Activated naive CD4-positive, alpha-beta T cell treated with anti-CD3 and anti-CD28 coated beads for 36 hours (primary cell): ENCODE results near the gene ST6GALNAC6. TPM values are rescaled to one million over a fixed set of nuclear protein-coding genes. Genes with fewer than 3 reads are reported as not detected.

Source experiments
- CTCF ChIA-PET: fragments of 350-600 bp; sonication (Branson Sonifier 250); formaldehyde crosslinking; loops from one replicate; lab custom pipeline; 2021; ENCODE audit warnings: antibody characterized with exemption; lab: Charles Lee
- DNase-seq: peaks from one replicate; pipeline ENCODE4 v3.0.0-alpha.2; 2020
- H3K27ac Mint-ChIP-seq: one replicate; pipeline ENCODE4 v1.8.0; 2021; ENCODE audit warnings: mild to moderate bottlenecking, mixed read lengths
- H3K27me3 Mint-ChIP-seq: one replicate; pipeline ENCODE4 v1.8.0; 2021; ENCODE audit warnings: low read depth, mixed read lengths
- H3K36me3 Mint-ChIP-seq: one replicate; pipeline ENCODE4 v1.8.0; 2021; ENCODE audit warnings: low read depth, mixed read lengths
- H3K4me1 Mint-ChIP-seq: one replicate; pipeline ENCODE4 v1.8.0; 2021; ENCODE audit warnings: low read depth, mixed read lengths
- H3K4me3 Mint-ChIP-seq: one replicate; pipeline ENCODE4 v1.8.0; 2021; ENCODE audit warnings: mild to moderate bottlenecking, moderate library complexity, mixed read lengths
- H3K9me3 Mint-ChIP-seq: one replicate; pipeline ENCODE4 v1.8.0; 2021; ENCODE audit warnings: mixed read lengths
- intact Hi-C: fragments of 100-400 bp; cut with micrococcal nuclease; formaldehyde crosslinking; loops from one replicate; pipeline ENCODE4 v1.15.1; 2023
- total RNA-seq, 2 experiments: library from RNA; stranded (reverse); gene quantifications; one replicate each; pipeline ENCODE4 v1.2.3, GENCODE V29; 2021

Gene ST6GALNAC6
- total RNA-seq, 2 experiments from 2014 or later = 28.7 to 29.1 TPM

DNA sequence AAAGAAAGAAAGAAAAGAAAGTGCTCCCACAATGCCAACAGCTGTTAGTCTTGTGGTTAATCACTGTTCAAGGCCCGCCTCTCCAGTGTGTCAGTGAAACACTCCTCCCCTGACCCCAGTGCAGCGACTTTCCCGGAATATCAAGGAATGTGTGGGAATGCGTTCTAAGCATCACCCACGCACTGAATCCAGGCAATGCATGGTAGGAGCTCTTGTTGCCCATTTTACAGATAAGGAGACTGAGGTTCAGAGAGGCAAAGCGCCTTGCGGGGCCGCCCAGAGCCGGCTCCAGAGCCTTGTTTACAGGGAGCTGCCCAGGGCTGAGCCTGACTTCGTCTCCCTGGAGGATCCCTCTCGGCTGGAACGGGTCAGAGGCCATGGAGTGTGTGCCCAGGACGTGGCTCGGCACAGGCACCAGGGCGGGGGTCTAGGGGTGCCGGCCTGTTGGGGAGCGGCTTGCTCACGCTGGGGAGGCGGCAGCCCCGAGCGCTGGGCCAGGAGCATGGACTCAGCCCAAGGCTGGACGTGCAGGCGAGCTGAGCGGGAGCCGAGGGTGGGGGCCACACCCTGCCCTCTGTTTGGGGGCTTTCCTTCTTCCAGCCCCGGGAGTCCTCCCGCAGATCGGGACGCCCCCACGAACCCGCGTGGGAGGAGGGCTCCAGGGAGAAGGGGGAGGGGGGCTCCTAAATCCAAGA is 823 bp downstream of the ST6GALNAC6 start:
- H3K27ac Mint-ChIP-seq = peak overlapping the region; percentile 46
- CTCF ChIA-PET = interaction anchor here (1.3 to 1.8 kb wide), 2 partner anchors 8 to 17 kb away, joined by 3 to 4 read pairs; no protein-coding TSS in a partner anchor
- H3K36me3 Mint-ChIP-seq = peaks cover 33% of the 10 kb centered on the region
- intact Hi-C loops = no loop called here
- peaks cover 1% of the 10 kb centered on the region for H3K9me3 Mint-ChIP-seq
- no peaks in the 10 kb centered on the region for H3K27me3 Mint-ChIP-seq
- H3K4me1 Mint-ChIP-seq = peaks cover 36% of the 10 kb centered on the region
- peak; percentile 32 for DNase-seq
- H3K4me3 Mint-ChIP-seq = peak overlapping the region; percentile 82

DNA sequence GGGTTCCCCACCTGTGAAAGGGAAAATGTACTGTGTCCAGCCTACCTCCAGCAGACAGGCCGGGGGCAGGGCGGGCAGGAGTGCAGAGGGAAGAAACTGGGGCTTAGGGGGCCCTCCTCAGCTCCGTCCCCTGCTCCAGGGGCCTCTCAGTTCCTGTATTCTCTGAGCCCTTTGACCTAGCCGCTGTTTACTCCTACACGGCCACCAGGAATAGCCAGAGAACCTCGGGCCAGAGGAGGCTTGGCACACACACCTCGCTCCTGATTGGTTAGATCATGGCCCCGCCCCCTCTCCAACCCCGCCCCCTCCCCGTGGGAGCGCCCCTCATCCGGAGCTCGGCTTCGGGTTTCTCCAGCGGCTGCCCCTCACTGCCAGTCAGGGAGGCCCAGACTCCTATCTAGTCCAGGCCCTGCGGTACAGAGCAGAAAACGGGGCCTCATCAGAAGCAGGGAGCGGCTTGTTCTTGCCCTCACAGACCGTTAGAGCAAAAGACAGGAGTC is 2.2 kb downstream of the ST6GALNAC6 start:
- peak; percentile 36 for DNase-seq
- H3K4me1 Mint-ChIP-seq = peaks cover 33% of the 10 kb centered on the region
- H3K27ac Mint-ChIP-seq = no peak overlapping the region
- H3K9me3 Mint-ChIP-seq = peaks cover 4% of the 10 kb centered on the region
- no peaks in the 10 kb centered on the region for H3K27me3 Mint-ChIP-seq
- intact Hi-C loops = no loop called here
- peak overlapping the region; percentile 39 for H3K4me3 Mint-ChIP-seq
- H3K36me3 Mint-ChIP-seq = peaks cover 46% of the 10 kb centered on the region
- CTCF ChIA-PET = interaction anchor here (1.0 to 1.8 kb wide), 2 partner anchors 18 to 41 kb away, joined by 4 read pairs; no protein-coding TSS in a partner anchor

DNA sequence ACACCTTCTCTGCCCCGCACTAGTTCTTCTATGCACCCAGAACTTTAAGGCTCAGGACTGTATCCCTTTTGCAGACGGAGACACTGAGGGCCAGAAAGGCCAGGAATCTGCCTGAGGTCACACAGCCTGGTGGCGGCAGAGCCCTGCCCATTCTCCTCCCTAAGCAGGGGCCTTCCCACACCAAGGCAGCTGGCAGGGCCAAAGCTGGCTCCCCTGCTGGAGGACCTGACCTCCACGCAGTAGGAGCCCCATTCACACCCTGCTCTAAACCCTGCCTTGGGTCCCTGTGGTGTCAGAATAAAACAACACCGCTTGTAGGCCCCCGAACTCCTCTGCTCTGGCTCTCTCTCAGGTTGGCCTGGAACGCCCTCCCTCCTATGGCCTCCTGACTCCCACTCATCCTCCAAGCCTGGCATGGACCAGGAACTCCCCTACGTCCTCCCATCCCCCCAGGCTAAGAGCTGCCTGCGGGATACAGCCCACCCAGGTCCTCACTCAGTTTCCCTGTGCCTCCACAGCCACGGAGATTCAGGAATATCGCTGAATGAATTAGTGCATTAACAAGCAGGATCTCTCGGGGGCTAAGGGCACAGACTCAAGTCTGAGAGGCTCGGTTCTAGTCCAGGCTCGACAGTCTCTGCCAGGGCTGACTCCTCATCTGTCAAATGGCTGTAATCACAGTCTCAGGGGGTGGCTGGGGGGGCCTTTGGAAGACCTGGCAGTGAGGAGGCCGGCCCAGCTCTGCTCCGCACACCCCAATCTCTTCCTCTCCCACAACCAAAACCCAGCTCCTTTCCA is 2.8 kb downstream of the ST6GALNAC6 start:
- intact Hi-C loops = no loop called here
- DNase-seq = no peak
- CTCF ChIA-PET = interaction anchor here (0.9 to 1.0 kb wide), 2 partner anchors 27 to 40 kb away, joined by 3 to 4 read pairs; no protein-coding TSS in a partner anchor
- peaks cover 28% of the 10 kb centered on the region for H3K4me1 Mint-ChIP-seq
- peaks cover 46% of the 10 kb centered on the region for H3K36me3 Mint-ChIP-seq
- H3K9me3 Mint-ChIP-seq = peaks cover 4% of the 10 kb centered on the region
- no peak overlapping the region for H3K27ac Mint-ChIP-seq
- no peaks in the 10 kb centered on the region for H3K27me3 Mint-ChIP-seq
- no peak overlapping the region for H3K4me3 Mint-ChIP-seq

DNA sequence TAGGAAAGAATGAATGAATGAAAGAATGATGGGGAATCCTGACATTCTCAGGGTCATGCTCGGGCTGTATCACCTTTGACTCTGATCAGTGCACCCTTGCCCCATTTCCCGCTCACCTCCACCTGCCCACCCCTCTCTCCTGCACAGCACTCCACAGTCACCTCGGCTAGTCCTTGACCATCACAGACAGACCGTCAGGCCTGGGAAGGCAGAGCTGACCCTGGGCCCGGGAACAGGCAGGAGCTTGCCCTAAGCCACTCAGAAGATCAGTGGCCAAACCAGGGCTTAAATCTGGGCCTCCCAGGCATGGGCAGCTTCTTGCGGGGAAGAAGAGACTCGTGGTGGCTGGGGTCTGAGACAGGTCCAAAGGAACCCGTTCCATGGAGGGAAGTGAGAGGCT is 3.6 kb downstream of the ST6GALNAC6 start:
- H3K4me3 Mint-ChIP-seq = no peak overlapping the region
- H3K36me3 Mint-ChIP-seq = peaks cover 46% of the 10 kb centered on the region
- CTCF ChIA-PET = interaction anchor here (0.9 to 1.1 kb wide), 2 partner anchors 26 kb away, joined by 3 to 4 read pairs; no protein-coding TSS in a partner anchor
- H3K4me1 Mint-ChIP-seq = peaks cover 23% of the 10 kb centered on the region
- H3K27me3 Mint-ChIP-seq = no peaks in the 10 kb centered on the region
- no peak overlapping the region for H3K27ac Mint-ChIP-seq
- DNase-seq = no peak
- intact Hi-C loops = no loop called here
- H3K9me3 Mint-ChIP-seq = peaks cover 4% of the 10 kb centered on the region

DNA sequence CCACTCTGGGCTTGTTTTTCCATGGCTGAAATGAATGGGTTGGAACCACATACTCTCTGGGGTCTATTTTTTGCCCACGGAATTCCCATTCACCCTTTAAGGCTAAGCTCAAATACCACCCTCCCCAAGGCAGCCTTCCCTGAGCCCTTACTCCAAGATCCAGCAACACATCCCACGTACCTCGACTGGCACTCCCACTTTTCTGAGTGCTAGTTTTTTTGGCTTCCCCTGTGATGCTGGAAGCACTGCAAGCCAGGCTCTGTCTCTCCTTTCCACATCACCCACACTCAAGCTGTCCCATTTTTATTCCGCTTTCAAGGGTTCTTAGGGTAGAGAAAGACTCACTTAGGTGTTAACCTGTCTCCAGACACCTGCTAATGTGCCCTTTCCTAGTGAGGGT is 6.0 kb downstream of the ST6GALNAC6 start:
- Mint-ChIP-seq H3K4me1 (peaks cover 14% of the 10 kb centered on the region), H3K9me3 (peaks cover 4% of the 10 kb centered on the region), H3K36me3 (peaks cover 49% of the 10 kb centered on the region), H3K27ac (no peak overlapping the region), H3K4me3 (no peak overlapping the region), H3K27me3 (no peaks in the 10 kb centered on the region)
- CTCF ChIA-PET = interaction anchor here (1.5 kb wide), 1 partner anchor 24 kb away, joined by 4 read pairs; no protein-coding TSS in a partner anchor
- intact Hi-C loops = no loop called here
- no peak for DNase-seq

DNA sequence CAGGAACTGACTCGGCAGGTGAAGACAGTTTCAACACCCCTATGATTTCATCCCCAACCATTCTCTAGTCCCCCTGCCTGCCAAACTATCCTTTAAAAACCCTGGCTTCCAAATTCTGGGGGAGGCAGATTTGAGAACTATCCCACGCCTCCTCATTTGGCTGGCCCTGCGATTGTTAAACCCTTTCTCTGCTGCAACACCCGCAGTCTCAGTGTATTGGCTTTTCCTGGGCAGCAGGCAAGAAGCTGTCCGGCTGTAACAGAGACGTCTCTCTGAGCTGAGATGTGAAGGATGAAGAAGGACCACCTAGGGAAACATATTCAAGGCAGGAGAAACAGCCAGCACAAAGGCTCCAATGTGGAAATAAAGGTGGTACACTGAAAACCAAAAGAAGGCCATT is 6.6 kb downstream of the ST6GALNAC6 start:
- DNase-seq = no peak
- Mint-ChIP-seq H3K27me3 (no peaks in the 10 kb centered on the region), H3K4me3 (no peak overlapping the region), H3K27ac (no peak overlapping the region), H3K9me3 (peaks cover 4% of the 10 kb centered on the region), H3K36me3 (peaks cover 51% of the 10 kb centered on the region), H3K4me1 (peaks cover 11% of the 10 kb centered on the region)
- CTCF ChIA-PET = interaction anchor here (1.5 kb wide), 1 partner anchor 23 kb away, joined by 4 read pairs; no protein-coding TSS in a partner anchor
- intact Hi-C loops = no loop called here

DNA sequence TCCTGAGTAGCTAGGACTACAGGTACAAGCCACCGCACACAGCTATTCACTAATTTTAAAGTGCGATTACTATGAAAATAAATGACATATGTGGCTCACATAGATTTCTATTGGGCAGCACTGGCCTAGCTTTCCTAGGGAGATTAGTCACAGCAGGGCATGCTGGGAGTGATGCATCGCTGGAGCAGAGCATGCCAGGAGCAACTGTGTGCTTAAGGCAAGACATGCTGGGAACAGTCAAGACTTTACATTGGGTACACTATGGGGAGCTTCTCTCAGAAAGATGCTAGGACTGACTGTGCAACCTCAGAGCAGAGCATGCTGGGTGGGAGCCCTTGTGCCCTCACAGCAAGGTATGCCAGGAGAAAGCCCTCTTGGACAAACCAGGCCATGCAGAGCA is 9.3 kb downstream of the ST6GALNAC6 start:
- peaks cover 5% of the 10 kb centered on the region for H3K4me1 Mint-ChIP-seq
- H3K27ac Mint-ChIP-seq = no peak overlapping the region
- intact Hi-C loops = no loop called here
- no peak overlapping the region for H3K4me3 Mint-ChIP-seq
- H3K36me3 Mint-ChIP-seq = peaks cover 43% of the 10 kb centered on the region
- H3K27me3 Mint-ChIP-seq = no peaks in the 10 kb centered on the region
- DNase-seq = no peak
- H3K9me3 Mint-ChIP-seq = peaks cover 4% of the 10 kb centered on the region
- CTCF ChIA-PET = interaction anchor here (0.8 to 1.5 kb wide), 4 partner anchors 20 to 33 kb away, joined by 3 to 6 read pairs (median 4); no protein-coding TSS in a partner anchor

DNA sequence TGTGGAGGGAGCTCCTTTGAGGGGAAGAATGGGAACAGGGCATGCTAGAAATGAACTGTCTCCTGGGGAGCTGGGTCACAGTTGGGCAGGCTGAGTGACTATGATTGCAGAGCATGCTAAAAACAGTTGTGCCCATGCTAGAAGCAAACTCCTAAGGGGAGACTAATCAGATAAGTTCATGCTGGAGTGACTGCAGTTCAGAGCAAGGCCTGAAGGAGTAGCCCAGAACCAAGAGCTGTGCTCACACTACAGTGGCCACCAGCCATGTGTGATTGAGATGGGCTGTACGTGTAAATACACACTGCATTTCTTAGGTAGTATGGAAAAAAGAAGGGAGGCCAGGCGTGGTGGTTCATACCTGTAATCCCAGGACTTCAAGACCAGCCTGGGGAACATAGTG is 11.6 kb downstream of the ST6GALNAC6 start:
- Mint-ChIP-seq H3K4me1 (peaks cover 2% of the 10 kb centered on the region), H3K36me3 (peaks cover 23% of the 10 kb centered on the region), H3K27ac (no peak overlapping the region), H3K27me3 (no peaks in the 10 kb centered on the region), H3K9me3 (no peaks in the 10 kb centered on the region), H3K4me3 (no peak overlapping the region)
- intact Hi-C loops = no loop called here
- no peak for DNase-seq
- CTCF ChIA-PET = interaction anchor here (1.6 kb wide), 1 partner anchor 18 kb away, joined by 4 read pairs; no protein-coding TSS in a partner anchor

DNA sequence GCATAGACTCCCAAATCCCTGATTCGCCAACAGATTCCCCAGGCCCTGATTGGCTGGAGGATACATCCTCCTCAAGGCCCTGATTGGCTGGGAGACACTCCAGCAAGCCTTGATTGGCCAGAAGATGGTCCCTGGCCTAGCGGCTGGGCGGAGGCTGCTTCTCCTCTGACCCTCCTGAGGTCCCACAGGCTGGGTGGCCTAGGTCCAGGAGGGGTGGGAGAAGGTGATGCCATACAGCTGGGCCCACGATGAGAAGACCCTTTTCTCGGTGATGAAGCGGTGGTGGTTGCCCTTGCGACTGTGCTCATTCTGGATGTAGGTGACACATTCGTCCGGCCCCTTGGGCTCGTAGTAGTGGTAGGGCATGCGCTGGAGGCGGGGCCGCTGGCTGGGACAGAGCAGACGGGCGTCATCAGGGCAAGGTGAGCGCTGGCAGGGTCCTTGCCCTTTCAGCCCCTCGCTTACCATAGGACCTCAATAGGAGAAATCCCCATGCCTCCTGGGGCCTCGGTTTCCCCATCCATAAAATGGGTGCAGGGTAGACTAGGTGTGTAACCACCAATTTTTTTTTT is 12.9 kb downstream of the ST6GALNAC6 start:
- Mint-ChIP-seq H3K4me1 (no peaks in the 10 kb centered on the region), H3K4me3 (no peak overlapping the region), H3K27ac (no peak overlapping the region), H3K27me3 (no peaks in the 10 kb centered on the region), H3K9me3 (no peaks in the 10 kb centered on the region), H3K36me3 (peaks cover 18% of the 10 kb centered on the region)
- DNase-seq = no peak
- CTCF ChIA-PET = interaction anchor here (1.6 kb wide), 1 partner anchor 17 kb away, joined by 4 read pairs; no protein-coding TSS in a partner anchor
- intact Hi-C loops = no loop called here

DNA sequence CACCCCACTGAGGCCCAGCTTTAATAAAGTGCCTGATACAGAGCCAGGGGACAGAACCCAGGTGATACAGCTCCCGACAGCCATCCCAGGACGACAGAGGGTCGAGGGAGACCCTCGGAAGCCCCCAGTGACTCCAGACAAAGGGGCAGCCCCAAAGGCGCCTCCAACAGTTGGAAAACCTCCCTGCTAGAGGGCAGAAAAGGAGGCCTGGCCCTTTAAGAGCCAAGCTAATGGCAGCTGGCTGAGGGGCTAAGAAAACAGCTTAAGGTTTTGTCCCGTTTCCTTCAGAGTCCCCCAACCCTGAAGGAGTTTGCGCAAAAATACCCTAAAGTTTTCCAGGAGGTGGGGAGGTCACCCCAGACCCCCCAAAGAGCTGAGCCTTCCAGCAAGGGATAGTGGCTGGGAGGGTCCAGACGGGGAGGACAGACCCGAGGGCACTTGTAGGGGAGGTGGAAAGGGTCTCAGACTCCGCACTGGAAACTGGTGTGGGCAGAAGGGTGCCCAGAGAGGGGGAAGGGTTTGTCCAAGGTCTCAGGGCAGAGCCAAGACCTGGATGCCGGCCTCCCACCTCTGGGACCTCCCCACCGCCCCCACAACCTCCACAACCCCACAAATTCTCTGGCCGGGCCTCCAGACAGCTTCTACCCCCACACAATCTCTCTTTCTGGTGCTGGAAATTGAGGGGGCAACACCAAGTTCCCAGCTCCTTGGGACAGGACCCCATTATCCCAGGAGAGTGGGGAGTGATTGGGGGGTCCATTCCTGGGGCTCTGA is 13.7 kb downstream of the ST6GALNAC6 start:
- intact Hi-C loops = no loop called here
- DNase-seq = no peak
- Mint-ChIP-seq H3K4me3 (no peak overlapping the region), H3K36me3 (peaks cover 18% of the 10 kb centered on the region), H3K27me3 (no peaks in the 10 kb centered on the region), H3K9me3 (no peaks in the 10 kb centered on the region), H3K27ac (no peak overlapping the region), H3K4me1 (no peaks in the 10 kb centered on the region)
- CTCF ChIA-PET = interaction anchor here (0.6 to 0.9 kb wide), 3 partner anchors 16 to 555 kb away, joined by 3 to 5 read pairs (median 4); no protein-coding TSS in a partner anchor

DNA sequence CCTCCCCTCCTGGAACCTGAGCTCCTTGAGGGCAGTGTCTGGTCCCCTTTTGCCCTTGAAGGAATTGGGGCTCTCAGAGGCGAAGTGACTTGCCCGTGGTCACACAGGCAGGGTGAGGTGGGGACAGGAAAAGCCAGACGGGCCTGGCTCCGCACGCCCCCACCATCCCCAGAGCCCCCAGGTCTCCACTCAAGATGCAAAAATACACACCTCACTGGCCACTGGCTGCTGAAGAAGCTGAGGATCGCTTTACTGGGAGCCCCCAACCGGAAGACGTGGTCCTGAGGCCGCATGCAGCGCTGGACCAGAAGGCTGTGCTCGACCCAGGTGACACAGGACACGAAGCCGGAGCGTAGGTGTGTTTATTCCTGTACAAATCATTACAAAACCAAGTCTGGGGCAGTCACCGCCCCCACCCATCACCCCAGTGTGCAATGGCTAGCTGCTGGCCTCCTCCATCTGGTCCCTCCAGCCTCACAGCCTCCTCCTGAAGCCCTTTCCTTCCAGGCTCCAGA is 14.4 kb downstream of the ST6GALNAC6 start:
- H3K4me1 Mint-ChIP-seq = no peaks in the 10 kb centered on the region
- H3K36me3 Mint-ChIP-seq = peaks cover 15% of the 10 kb centered on the region
- no peak for DNase-seq
- intact Hi-C loops = loop anchor here (5.0 kb wide), 1 partner anchor 32 kb away; the partner anchor contains the start of gene ST6GALNAC4
- no peaks in the 10 kb centered on the region for H3K9me3 Mint-ChIP-seq
- H3K27ac Mint-ChIP-seq = no peak overlapping the region
- H3K4me3 Mint-ChIP-seq = no peak overlapping the region
- H3K27me3 Mint-ChIP-seq = no peaks in the 10 kb centered on the region
- CTCF ChIA-PET = interaction anchor here (0.7 to 1.0 kb wide), 3 partner anchors 15 to 38 kb away, joined by 3 to 5 read pairs (median 4); no protein-coding TSS in a partner anchor
